HEK293 (cell line): ENCODE data around the gene FAM227B.
A peak's percentile ranks its signal among the peaks of the same experiment; 100 is the strongest.

ENCODE experiments used
- CTCF ChIA-PET: fragments of 350-600 bp; formaldehyde crosslinking; extraction: SDS; loops from one replicate; lab custom pipeline; 2021; ENCODE audit warnings: antibody characterized with exemption; lab: Yijun Ruan, JAX
- POLR2A ChIA-PET: fragments of 300-600 bp; formaldehyde crosslinking; extraction: SDS; loops from one replicate; lab custom pipeline; 2020; ENCODE audit warnings: antibody characterized with exemption, inconsistent platforms; lab: Yijun Ruan, JAX
- H3K27ac ChIP-seq: fragments of 200-500 bp; sonication (Bioruptor generic); 2 replicates; pipeline ENCODE4 v1.5.1; 2014; ENCODE audit warnings: low read depth, low read length, control low read depth, inconsistent platforms; ENCODE audit errors: extremely low read depth
- H3K36me3 ChIP-seq, 2 experiments: fragments of 200-500 bp in 1 of 2; sonication (Bioruptor generic) in 1 of 2; 1 replicate in 1 of 2; 2 replicates in 1 of 2; pipeline ENCODE4 v1.5.1; 2014 to 2017; ENCODE audit warnings: inconsistent platforms in 2 of 2, low read length in 2 of 2; ENCODE audit not compliant: control insufficient read depth in 2 of 2, insufficient read depth in 1 of 2
- H3K4me1 ChIP-seq: fragments of 200-500 bp; sonication (Bioruptor generic); 2 replicates; pipeline ENCODE4 v1.5.1; 2014; ENCODE audit warnings: mild to moderate bottlenecking, low read length, inconsistent platforms; ENCODE audit not compliant: control insufficient read depth, insufficient read depth
- H3K4me3 ChIP-seq: 2 replicates; pipeline ENCODE4 v1.5.1; 2011; ENCODE audit warnings: low read depth, mild to moderate bottlenecking, control low read depth, low read length, moderate library complexity
- H3K9me3 ChIP-seq: fragments of 200-500 bp; sonication (Bioruptor generic); 2 replicates; pipeline ENCODE4 v1.5.1; 2014; ENCODE audit warnings: low read depth, low read length, inconsistent platforms; ENCODE audit not compliant: control insufficient read depth, insufficient read depth
- GLI2 ChIP-seq: fragments of 450-650 bp; formaldehyde crosslinking; IDR thresholded peaks from 2 replicates; pipeline ENCODE4; 2017; ENCODE audit warnings: missing biosample characterization, missing genetic modification characterization, low read depth, borderline replicate concordance
- HOXD13 ChIP-seq: sonication (generic); formaldehyde crosslinking; IDR thresholded peaks from 2 replicates; pipeline ENCODE4 v1.8.0; 2022; ENCODE audit warnings: missing genetic modification reagents, borderline replicate concordance
- MZF1 ChIP-seq: fragments of 450-650 bp; formaldehyde crosslinking; IDR thresholded peaks from 2 replicates; pipeline ENCODE4 v1.5.1; 2017; ENCODE audit warnings: missing biosample characterization, missing genetic modification characterization, borderline replicate concordance
- OVOL3 ChIP-seq: fragments of 450-650 bp; formaldehyde crosslinking; IDR thresholded peaks from 2 replicates; pipeline ENCODE4 v1.5.1; 2016; ENCODE audit warnings: missing biosample characterization, missing genetic modification characterization
- RBAK ChIP-seq: fragments of 450-650 bp; formaldehyde crosslinking; IDR thresholded peaks from 2 replicates; pipeline ENCODE4 v1.5.1; 2016; ENCODE audit warnings: missing biosample characterization, missing genetic modification characterization
- SALL2 ChIP-seq: fragments of 450-650 bp; formaldehyde crosslinking; IDR thresholded peaks from 2 replicates; pipeline ENCODE4 v1.5.0; 2017; ENCODE audit warnings: missing biosample characterization, mild to moderate bottlenecking, missing genetic modification characterization, borderline replicate concordance
- SCRT1 ChIP-seq: fragments of 450-650 bp; formaldehyde crosslinking; IDR thresholded peaks from 2 replicates; pipeline ENCODE4 v1.5.1; 2016; ENCODE audit warnings: missing biosample characterization, missing genetic modification characterization, borderline replicate concordance
- SCRT2 ChIP-seq: fragments of 450-650 bp; formaldehyde crosslinking; IDR thresholded peaks from 2 replicates; pipeline ENCODE4 v1.5.1; 2016; ENCODE audit warnings: missing biosample characterization, missing genetic modification characterization
- ZBTB48 ChIP-seq: fragments of 450-650 bp; formaldehyde crosslinking; IDR thresholded peaks from 2 replicates; pipeline ENCODE4 v1.5.1; 2016; ENCODE audit warnings: missing biosample characterization, missing genetic modification characterization
- ZNF114 ChIP-seq: fragments of 450-650 bp; formaldehyde crosslinking; IDR thresholded peaks from 2 replicates; pipeline ENCODE4 v1.5.0; 2017; ENCODE audit warnings: missing biosample characterization, missing genetic modification characterization
- ZNF16 ChIP-seq: fragments of 450-650 bp; formaldehyde crosslinking; IDR thresholded peaks from 2 replicates; pipeline ENCODE4 v1.5.1; 2016; ENCODE audit warnings: low read depth, missing biosample characterization, missing genetic modification characterization
- ZNF169 ChIP-seq: fragments of 450-650 bp; formaldehyde crosslinking; IDR thresholded peaks from 2 replicates; pipeline ENCODE4 v1.5.1; 2016; ENCODE audit warnings: missing biosample characterization, missing genetic modification characterization
- ZNF174 ChIP-seq: fragments of 450-650 bp; formaldehyde crosslinking; IDR thresholded peaks from 2 replicates; pipeline ENCODE4 v1.5.0; 2017; ENCODE audit warnings: missing biosample characterization, mild to moderate bottlenecking, missing genetic modification characterization
- ZNF175 ChIP-seq: fragments of 450-650 bp; formaldehyde crosslinking; IDR thresholded peaks from 2 replicates; pipeline ENCODE4 v1.5.1; 2016; ENCODE audit warnings: missing biosample characterization, missing genetic modification characterization
- ZNF214 ChIP-seq: fragments of 450-650 bp; formaldehyde crosslinking; IDR thresholded peaks from 2 replicates; pipeline ENCODE4 v1.5.1; 2017; ENCODE audit warnings: missing biosample characterization, mild to moderate bottlenecking, missing genetic modification characterization, borderline replicate concordance
- ZNF311 ChIP-seq: fragments of 450-650 bp; formaldehyde crosslinking; IDR thresholded peaks from 2 replicates; pipeline ENCODE4 v1.5.1; 2017; ENCODE audit warnings: missing biosample characterization, missing genetic modification characterization, borderline replicate concordance
- ZNF341 ChIP-seq: fragments of 450-650 bp; formaldehyde crosslinking; IDR thresholded peaks from 2 replicates; pipeline ENCODE4; 2016; ENCODE audit warnings: low read depth, missing biosample characterization, missing genetic modification characterization
- ZNF366 ChIP-seq: fragments of 450-650 bp; formaldehyde crosslinking; conservative IDR thresholded peaks from 2 replicates; pipeline ENCODE4 v1.5.1; 2016; ENCODE audit warnings: missing biosample characterization, missing genetic modification characterization
- ZNF391 ChIP-seq: fragments of 450-650 bp; formaldehyde crosslinking; IDR thresholded peaks from 2 replicates; pipeline ENCODE4 v1.5.1; 2016; ENCODE audit warnings: low read depth, missing biosample characterization, missing genetic modification characterization, borderline replicate concordance
- ZNF510 ChIP-seq: fragments of 450-650 bp; formaldehyde crosslinking; IDR thresholded peaks from 2 replicates; pipeline ENCODE4 v1.5.1; 2018; ENCODE audit warnings: mild to moderate bottlenecking, missing genetic modification characterization, missing biosample characterization; ENCODE audit not compliant: insufficient replicate concordance
- ZNF530 ChIP-seq: fragments of 450-650 bp; formaldehyde crosslinking; IDR thresholded peaks from 2 replicates; pipeline ENCODE4 v1.5.1; 2016; ENCODE audit warnings: low read depth, missing biosample characterization, missing genetic modification characterization
- ZNF571 ChIP-seq: fragments of 450-650 bp; formaldehyde crosslinking; IDR thresholded peaks from 2 replicates; pipeline ENCODE4 v1.5.0; 2017; ENCODE audit warnings: missing biosample characterization, missing genetic modification characterization
- ZNF629 ChIP-seq: fragments of 450-650 bp; formaldehyde crosslinking; IDR thresholded peaks from 2 replicates; pipeline ENCODE4 v1.5.1; 2017; ENCODE audit warnings: missing biosample characterization, missing genetic modification characterization
- ZNF654 ChIP-seq: fragments of 450-650 bp; formaldehyde crosslinking; IDR thresholded peaks from 2 replicates; pipeline ENCODE4 v1.5.1; 2016; ENCODE audit warnings: low read depth, missing biosample characterization, missing genetic modification characterization
- ZNF660 ChIP-seq: fragments of 450-650 bp; IDR thresholded peaks from 2 replicates; pipeline ENCODE4 v1.5.1; 2018; ENCODE audit warnings: missing biosample characterization, mild to moderate bottlenecking, missing genetic modification characterization
- ZNF670 ChIP-seq: fragments of 450-650 bp; formaldehyde crosslinking; IDR thresholded peaks from 2 replicates; pipeline ENCODE4 v1.5.1; 2016; ENCODE audit warnings: missing biosample characterization, missing genetic modification characterization, low read depth
- ZNF837 ChIP-seq: fragments of 450-650 bp; formaldehyde crosslinking; IDR thresholded peaks from 2 replicates; pipeline ENCODE4 v1.5.1; 2016; ENCODE audit warnings: missing biosample characterization, missing genetic modification characterization
- ZSCAN18 ChIP-seq: fragments of 450-650 bp; formaldehyde crosslinking; IDR thresholded peaks from 2 replicates; pipeline ENCODE4 v1.5.1; 2016; ENCODE audit warnings: missing biosample characterization, missing genetic modification characterization

FAM227B gene

GRCh38 chr15:49624056-49624455, 3.4 kb upstream of the FAM227B start (continued):
- TF ChIP-seq ZNF366 (tag by site-specific recombination): no peak
- no peak for TF ChIP-seq ZNF16 (tag by site-specific recombination)

GRCh38 chr15:49622561-49622960, 1.9 kb upstream of the FAM227B start:
- POLR2A ChIA-PET: no interaction called here
- CTCF ChIA-PET: interaction anchor here (0.5 kb wide), 1 partner anchor 40 kb away, joined by 4 read pairs; no protein-coding TSS in a partner anchor

GRCh38 chr15:49621887-49622286, 1.3 kb upstream of the FAM227B start:
- TF ChIP-seq ZNF670 (tag by site-specific recombination) (no peak), GLI2 (tag by site-specific recombination) (no peak), ZBTB48 (tag by site-specific recombination) (no peak), ZNF311 (tag by site-specific recombination) (no peak), ZSCAN18 (no peak), ZNF629 (tag by site-specific recombination) (no peak), SCRT2 (peak; percentile 80)
- Histone ChIP-seq H3K4me1 (no peaks in the 10 kb centered on the region), H3K36me3 (peaks cover 0 to 6% of the 10 kb centered on the region in 2 experiments; a peak in 1 of 3 replicates), H3K27ac (no peak overlapping the region), H3K4me3 (no peak overlapping the region), H3K9me3 (no peaks in the 10 kb centered on the region)
- POLR2A ChIA-PET: no interaction called here
- CTCF ChIA-PET: no interaction called here

More at GRCh38 chr15:49622561-49622960, 1.9 kb upstream of the FAM227B start:
- TF ChIP-seq ZNF660 (tag by site-specific recombination) (no peak), ZNF837 (tag by site-specific recombination) (no peak), SCRT1 (no peak), ZNF530 (tag by site-specific recombination) (no peak), ZNF629 (tag by site-specific recombination) (no peak), ZNF169 (no peak), ZNF175 (tag by site-specific recombination) (no peak), ZNF341 (tag by site-specific recombination) (no peak), MZF1 (tag by site-specific recombination) (no peak), ZNF510 (tag by site-specific recombination) (no peak), SALL2 (no peak), OVOL3 (tag by site-specific recombination) (no peak), ZNF174 (tag by site-specific recombination) (no peak), RBAK (tag by site-specific recombination) (no peak), ZNF114 (tag by site-specific recombination) (no peak), ZNF391 (tag by site-specific recombination) (no peak), ZNF654 (tag by site-specific recombination) (no peak), ZNF214 (no peak), HOXD13 (no peak), ZNF571 (tag by site-specific recombination) (no peak)
- Histone ChIP-seq H3K27ac (no peak overlapping the region), H3K36me3 (peaks cover 0 to 10% of the 10 kb centered on the region in 2 experiments; a peak in 1 of 3 replicates), H3K4me3 (no peak overlapping the region), H3K4me1 (no peaks in the 10 kb centered on the region), H3K9me3 (no peaks in the 10 kb centered on the region)
